Activated CD4-positive, alpha-beta T cell treated with anti-CD3 and anti-CD28 coated beads, Interleukin-2, Interleukin-6, amounts not matched to agents 100 ng/mL and 50 ng/mL, durations not matched to agents 16 hours and 8 hours (primary cell): ENCODE results near the gene GPR141.
A peak's percentile ranks its signal among the peaks of the same experiment; 100 is the strongest.
"Not testable (repeated sequence)": the region's sequence is repeated elsewhere in the genome, so short reads cannot be mapped to it uniquely, and the experiment has no call there.

Source experiments
- DNase-seq: peaks from one replicate; pipeline ENCODE4 v3.0.0-alpha.2; 2020

The GPR141 gene

DNA sequence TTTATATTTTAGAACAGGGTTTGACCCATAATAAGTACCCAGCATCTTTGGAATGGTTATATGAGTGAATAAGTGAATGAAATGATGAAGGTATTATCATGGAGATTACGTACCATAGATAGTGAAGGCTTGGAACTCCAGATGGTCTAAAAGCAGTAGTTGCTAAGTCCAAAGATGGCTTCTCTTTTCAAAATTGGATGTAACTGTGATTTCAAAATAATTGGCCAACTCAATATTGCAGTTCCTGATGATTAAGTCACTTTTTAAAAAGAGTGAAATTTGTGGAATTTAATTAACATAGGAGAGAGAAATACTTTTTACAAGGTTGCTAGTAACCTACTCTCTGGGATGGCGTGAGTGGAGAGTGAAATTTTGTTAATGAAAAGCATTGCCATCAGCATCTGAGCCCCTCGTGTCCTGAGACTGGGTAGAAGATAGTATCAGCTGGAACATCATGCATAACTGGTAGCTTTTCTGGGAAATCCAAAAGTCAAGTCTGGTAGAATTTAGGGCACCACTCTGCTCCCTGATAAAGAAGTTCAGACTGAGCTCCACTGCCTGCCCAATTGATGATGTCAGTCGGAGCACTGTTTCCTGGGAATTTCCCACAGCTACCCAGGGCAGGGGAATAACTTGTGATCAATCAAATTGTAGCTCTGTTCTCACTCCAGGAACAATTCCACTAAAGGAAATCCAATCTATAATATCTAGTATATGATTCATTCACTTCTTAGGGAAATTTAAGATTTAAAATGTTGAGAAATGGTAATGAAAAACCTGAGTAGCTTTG lies 3.2 kb downstream of the GPR141 start:
- no peak for DNase-seq

DNA sequence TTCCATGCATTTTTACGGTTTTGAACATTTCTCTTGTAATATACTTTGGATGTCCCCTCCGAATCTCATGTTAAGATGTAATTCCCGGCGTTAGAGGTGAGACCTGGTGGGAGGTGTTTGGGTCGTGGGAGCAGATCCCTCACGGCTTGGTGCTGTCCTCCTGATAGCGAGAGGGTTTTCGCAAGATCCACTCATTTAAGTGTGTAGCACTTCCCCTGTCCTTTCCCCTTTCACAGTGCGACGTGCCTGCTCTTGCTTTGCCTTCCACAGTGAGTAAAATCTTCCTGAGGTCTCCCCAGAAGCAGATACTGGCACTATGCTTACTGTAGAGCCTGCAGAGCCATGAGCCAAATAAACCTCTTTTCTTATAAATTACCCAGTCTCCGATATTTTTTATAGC lies 6.6 kb downstream of the GPR141 start:
- no peak for DNase-seq

DNA sequence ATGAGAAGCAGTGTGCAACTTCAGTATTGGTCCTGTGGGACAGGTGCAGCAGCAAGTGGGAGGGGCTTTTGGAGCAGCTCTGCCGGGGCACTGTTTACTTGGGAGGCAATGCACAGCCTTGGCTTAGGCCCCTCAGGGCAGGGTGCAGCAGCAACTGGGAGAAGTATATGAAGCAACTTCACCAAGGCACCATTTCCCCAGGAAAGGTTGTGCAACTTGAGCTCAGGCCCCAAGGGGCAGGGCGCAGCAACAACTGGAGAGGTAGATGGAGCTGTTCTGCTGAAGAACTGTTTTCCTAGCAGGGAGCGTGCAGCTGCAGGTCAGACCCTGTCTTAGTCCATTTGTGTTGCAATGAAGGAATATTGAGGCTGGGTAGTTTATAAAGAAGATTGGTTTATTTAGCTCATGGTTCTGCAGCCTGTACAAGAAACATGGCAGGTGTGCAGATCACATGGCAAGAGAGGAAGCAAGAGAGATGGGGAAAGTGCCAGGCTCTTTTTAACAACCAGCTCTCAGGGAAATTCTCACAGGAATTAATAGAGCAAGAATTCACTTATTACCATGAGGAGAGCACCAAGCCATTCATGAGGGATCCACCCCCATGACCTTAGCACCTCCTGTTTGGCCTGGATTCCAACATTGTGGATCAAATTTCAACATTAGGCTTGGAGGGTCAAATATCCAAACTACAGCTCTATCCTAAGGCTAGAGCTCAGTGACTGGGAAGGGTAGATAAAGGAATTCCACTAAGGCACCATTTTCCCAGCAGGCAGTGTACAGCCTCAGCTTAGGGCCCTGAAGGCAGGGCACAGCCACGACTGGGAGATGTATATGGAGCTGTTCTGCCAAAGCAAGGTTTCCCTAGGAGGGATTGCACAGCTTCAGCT lies 10.9 kb downstream of the GPR141 start:
- no peak for DNase-seq

DNA sequence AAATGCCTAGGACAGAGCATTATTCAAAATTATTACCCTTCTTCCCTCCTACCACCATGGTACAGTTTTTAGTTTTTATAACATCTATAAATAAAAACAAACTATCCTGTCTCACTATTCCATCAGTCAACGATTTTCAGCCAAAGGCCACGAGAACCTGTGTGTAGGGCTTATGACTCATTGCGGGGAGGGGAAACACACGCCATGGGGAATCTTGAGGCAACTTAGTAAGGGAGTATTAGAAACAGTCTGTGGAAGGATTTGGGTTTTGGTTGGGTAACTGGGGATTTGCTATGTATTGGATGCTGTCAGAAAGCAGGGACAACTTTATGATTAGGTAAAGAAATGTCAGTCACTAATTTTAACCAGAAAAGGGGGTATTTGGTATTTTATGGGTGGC lies 14.7 kb downstream of the GPR141 start:
- no peak for DNase-seq

DNA sequence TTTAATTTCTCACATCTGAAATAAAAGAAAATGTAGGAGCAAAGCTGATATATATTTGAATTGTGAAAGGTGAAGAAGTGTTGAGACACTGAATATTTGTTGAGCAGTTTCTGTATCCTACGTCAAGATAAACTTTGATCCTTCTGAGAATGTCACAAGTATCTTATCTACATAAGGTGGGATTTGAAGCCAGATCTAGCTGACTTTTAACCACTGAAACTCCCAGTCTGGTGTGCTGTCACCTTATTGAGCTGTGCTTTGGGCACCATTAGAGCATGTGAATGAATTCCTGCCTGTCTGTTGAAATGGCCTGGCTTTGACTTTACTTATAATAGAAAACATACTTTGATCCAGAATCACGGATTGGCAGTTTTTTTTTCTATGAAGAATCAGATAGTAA lies 15.2 kb downstream of the GPR141 start:
- no peak for DNase-seq

DNA sequence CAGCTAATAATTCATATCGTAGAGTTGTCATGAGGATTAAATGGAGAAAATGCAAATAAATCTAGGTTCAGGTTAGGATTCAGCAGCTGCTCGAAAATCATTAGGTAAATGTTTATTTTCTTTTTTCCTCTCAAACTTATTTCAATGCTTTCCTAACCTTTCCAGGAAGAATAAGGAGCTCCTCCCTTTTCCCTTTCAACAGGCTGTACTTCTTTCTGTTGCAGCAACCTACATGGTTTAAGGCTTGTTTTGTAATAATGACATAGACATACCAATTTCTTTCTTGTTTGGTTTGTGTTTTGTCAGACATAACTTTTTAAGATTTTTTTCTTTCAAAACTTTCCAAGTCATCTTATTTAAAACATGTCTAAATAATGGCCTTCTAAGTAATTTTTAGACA lies 18.2 kb downstream of the GPR141 start:
- no peak for DNase-seq

DNA sequence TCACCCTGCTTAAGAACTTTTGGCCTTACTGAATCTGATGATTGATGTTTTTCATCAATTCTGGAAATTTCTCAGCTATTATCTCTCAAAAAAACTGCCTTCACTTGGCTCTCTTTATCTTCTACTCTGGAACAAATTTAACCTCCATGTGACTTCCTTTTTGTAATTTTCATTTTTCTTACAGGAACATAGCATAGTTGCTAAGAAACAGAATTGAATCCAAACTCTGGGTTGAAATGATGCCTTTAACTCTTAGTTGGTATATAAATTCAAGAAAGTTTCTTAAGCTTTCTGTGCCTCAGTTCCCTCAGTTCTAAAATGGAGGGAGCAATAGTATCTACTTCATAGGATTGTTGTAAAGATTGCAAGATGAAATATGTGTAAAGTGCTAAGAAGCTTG lies 19.8 kb downstream of the GPR141 start:
- no peak for DNase-seq

DNA sequence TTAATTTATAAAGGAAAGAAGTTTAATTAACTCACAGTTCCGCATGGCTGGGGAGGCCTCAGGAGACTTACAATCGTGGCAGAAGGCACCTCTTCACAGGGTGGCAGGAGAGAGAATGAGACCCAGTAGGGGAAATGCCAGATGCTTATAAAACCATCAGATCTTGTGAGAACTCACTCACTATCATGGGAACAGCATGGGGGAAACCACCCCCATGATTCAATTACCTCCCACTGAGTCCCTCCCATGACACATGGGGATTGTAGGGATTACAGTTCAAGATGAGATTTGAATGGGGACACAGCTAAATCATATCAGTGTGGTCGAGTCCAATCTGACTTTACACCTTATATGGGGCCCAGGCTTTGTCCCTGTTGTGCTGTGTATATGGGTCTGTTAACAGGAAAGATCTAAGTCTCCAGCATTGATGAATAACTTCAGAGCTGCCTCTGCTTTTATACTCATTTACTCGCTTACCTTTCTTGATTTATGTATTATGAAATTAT lies 20.8 kb downstream of the GPR141 start:
- not testable (repeated sequence) for DNase-seq

DNA sequence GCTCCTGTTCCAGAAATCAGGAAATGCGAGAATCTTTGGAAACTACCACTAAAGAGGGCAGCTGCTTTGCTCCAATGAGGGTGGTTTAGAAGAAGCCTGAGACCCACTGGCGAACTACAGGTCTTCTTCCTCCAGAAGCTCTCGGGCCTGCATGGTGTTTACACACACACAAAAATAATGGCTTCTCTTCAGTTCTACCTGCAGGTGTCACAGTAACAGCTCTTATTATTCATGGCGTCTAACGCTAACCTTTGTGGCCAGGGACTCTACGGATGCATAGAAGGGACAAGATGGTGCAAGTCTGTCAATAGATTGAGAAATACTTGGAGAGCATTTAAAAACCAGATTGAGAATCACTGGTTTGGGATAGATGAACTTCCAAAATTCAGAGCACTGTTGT lies 22.4 kb downstream of the GPR141 start:
- DNase-seq = no peak

DNA sequence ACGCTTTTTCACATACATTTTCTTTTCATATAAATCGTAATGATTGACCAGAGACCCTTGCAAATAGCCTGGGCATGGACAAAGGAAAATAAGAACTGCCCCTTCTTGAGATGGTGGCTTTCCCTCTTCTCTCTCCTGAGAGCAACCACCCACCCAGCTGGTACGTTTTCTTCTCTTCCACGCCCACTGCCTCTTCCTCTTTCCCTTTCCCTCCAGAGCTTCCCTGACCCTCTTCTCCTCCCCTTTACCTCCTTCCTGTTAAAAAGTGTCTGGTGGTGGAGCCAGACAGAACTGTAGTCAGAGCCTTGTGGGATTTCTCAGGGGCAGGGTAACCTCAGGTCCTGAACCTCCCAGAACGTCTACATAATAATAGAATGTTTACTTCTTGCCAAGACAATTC lies 23.2 kb downstream of the GPR141 start:
- no peak for DNase-seq

DNA sequence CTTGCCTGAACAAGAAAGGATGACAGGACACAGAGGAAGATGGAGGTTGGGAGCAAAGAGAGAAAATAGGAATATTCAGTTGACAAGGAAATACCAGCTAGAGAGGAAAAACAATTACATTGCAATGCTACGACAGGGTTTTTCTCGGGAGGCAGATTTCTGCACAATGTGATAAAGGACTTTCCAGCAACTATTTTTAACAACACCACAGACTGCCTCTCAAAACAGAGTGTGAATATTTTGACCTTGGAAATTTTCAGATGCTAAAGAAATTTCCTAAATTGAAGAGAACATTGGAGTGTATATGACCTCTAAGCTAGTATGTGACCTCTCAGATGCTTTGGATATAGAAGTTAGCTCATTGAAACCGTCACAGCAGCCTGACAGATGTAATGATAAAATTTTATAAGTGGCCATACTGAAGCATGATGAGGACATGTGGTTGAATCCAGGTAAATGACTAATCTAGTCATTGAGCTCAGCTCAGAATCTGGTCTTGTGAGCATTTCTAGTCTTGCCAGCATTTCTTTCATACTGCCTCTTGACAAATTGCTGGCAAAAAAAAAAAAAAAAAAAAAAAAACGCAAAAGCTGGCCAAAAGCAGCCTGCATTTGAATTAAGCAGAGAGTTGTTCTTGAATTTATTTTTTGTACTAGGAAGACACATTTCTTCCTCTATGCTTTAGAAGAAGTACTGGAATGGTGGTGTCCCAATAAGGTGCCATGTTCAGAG lies 24.4 kb downstream of the GPR141 start:
- DNase-seq = no peak

DNA sequence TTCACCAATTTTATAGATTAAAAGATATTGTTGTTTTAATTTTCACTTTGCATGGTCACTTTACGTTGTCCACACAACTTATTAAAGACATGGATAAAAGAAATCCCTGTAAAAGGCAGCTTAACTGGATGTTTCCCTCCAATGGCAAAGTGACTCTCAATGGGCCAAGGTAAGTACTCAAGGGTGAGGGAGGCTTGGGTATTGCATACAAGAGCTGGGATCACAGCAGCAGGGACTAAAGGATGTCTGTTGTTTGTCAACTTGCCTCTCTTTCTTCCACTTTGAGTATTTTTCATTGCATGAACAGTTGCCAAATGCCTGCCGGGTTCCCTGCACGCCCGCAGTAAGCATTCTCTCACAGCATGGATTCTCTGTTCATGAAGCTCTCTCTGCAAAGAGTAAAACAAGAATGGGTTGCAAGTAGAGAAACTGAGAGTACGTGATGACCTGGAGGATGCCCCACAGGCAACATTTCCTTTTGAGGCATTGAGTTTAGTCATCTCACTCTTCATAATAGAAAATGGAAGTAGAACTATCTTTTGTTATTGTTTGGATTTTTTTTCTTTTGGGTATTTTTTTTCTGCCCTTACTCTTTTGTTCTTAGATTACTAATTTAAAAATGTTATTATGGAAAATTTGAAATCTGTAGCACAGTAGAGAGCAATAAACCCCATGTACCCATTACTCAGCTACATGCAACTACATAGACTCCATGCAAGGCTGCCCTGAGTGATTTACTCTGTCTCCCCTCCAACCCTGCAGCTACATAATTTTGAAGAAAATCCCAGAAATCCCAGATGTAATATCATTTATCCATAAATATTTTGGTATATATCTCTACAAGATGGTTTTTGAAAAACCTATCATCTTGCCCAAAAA lies 26.3 kb downstream of the GPR141 start:
- DNase-seq = peak; percentile 45

DNA sequence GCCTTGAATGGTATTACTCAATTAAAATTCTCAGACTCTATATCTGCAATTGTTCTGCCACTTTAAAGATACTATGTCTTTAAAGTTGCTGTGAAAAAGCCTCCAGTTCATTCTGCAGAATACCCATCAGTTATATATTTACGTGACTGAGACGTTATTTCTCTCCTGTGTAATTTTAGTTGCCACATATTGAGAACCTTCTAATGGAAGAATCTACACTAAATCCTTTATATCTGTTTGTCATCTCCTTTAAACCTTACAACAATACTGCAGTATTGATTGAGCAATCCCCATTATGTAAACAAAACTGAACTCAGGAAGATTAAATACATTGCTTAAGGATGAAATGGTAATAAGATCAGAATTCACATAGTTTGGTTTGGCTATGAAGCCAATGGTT lies 30.0 kb downstream of the GPR141 start:
- no peak for DNase-seq

DNA sequence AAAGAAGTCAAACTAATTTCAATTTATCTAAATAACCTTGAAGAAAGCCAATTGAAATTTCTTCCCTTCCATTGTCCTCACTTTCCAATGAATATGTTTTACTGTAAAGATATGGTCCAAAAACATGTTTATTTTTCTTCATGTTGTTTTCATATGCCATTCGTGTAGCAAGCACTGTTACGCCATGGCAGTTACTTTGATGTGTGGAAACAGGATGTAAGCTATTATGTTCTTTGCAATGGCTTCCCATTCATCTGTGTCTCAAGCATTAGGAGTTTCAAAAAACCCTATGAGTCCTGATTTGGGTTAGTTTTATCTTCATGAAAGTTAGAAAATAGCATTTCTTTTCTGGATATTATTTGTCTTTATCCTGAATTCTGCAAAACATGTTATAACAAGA lies 31.0 kb downstream of the GPR141 start:
- DNase-seq = no peak

DNA sequence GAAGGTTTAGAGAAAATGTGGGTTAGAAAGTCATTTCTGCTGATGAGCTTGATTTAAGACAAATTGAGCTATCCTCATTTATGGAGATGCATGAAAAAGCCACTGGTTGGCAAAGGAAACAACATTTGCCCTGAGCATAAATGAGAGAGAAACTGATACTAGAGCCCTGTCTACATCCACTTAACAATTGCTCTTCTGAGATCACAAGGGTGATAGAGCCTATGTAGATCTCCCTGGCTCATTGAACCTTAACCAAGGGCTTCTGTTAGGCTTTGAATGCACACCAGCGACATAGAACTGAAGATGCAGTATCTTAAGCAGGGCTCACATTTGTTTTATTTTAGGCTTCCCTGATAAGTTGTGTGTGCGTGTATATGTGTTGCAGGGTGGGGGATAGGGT lies 35.0 kb downstream of the GPR141 start:
- no peak for DNase-seq

DNA sequence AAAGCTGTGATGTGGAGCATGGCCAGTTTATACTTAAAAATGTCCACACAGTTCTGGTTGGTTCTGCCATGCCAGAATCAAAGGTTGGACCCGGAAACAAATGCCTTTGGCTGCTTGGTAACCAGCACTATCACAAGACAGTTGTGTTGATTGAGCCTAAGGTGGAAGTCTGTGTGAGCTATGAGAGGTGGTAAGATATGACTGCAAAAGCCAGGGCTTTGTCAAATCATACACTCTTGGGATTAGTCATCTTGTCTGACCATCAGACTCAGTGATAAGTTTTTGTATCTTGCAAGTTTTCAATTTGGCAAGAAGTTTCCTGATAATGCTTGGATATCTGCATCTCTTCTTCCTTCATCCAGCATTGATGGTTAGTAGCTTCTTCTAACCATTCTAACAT lies 35.5 kb downstream of the GPR141 start:
- peak; percentile 23 for DNase-seq

DNA sequence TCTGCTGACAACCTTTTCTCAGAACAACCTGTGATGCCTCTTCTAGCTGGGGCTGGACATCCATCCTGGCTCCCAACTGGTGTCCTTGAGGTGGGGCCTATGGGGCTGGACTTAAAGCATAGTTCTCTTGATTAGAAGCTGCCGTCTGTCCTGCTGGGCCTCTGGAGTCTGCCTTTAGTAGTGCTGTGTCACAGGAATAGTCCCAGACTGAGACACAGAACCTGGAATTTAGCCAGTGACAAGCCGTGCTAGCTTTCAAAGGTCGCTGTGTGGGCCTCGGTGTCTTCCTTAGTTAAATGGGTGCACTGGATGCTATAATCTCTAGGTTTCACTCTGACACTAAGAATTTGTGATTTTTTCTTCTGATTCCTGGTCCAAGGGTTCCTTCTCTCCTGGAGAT lies 41.2 kb downstream of the GPR141 start:
- DNase-seq = no peak

DNA sequence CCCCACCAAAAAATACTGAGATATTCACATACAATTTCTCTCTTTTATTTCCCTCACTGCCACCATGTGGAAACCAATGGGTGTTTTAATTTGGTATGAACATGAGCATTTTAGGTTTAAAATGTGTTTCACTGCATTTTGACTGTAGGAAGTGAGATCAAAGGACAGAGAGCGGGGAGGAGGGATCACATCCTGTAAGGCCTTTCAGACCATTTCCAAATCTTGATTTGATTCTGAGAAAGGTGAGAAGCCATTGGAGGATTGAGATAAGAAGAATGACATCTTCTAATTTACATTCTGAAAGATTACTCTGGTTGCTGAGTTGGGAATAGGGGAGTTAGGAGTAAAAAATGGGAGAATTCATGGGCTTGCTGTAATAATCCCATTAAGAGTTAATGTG lies 42.5 kb downstream of the GPR141 start:
- DNase-seq = no peak

DNA sequence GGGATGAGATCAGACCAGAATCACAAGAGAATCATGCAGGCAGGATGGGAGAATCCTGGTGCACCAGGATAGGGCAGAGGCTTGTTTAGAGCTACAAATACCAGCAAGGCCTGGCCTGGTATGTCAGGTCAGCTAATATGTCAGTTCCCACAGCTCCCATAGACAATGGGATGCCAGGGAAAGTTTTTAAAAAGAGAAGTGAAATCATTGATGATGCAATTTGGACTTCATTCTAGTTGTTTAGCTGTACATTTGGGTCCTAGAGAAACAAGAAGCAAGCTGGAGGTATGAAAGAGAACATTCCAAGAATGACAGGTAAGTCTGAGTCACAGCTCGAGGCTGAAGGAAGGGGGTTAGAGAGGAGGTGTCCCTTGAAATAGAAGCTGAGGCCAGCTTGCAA lies 45.2 kb downstream of the GPR141 start:
- DNase-seq = no peak

DNA sequence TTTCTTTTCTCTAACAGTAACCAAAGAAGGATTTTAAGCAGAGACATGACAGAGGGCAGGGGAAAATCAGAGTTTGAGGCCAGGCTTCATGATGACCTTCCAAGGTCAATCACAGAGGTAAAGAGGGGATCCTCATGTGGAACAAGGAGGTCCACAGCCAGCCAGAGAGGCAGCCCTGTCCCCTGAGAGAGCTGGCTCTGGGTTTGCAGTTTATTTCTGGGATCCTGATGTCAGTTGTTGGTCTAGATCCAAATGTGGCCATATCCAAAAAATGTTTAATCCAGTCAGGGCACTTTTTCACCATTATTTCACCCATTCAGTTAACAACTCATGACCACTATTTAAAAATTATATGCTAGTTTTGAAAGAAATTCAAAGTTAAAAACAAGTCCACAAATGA lies 45.6 kb downstream of the GPR141 start:
- no peak for DNase-seq

DNA sequence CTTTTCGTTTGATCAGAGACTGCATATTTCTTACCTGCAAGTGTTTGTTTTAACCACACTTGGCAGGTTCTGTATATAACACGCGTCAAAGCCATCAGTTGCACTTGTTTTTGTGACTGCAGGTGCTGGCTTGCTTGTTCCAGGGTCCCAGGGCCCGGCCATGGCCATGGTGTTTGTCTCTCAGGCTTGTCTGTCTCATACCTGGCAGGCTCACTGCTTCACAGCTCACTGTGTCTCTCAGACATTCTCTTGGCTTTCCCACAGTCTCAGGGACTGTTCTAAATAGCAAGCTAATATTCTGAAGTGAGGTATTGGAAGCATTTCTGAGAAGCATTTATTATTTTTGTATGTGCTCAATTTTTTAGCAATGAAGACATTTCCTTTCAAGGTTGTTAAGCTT lies 46.9 kb downstream of the GPR141 start:
- DNase-seq = no peak

DNA sequence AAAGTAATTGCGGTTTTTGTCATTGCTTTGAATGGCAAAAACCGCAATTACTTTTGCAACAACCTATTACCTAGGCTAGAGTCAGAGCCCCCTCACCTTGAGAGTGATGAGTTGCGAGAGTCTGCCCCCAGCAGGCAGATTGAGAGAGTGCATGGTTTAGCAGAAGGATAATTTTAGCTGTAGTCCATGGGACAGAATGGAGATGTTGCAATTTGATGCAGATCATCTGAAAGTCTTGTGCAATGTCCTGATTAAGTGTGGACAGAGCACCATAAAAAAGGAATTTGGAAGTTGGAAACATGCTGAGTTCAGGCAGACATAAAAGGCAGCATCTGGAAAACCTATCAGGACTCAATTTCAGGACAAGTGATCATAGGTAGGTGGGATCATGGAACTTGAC lies 48.7 kb downstream of the GPR141 start:
- peak; percentile 35 for DNase-seq
